HG03521 (cell line): ENCODE measurements around the gene GPR42.
"Not testable (repeated sequence)": the region's sequence is repeated elsewhere in the genome, so short reads cannot be mapped to it uniquely, and the experiment has no call there.

Experiments used
- ATAC-seq: cut with Tn5 transposase; IDR thresholded peaks from one replicate; pipeline ENCODE4 v1.9.1; 2021; ENCODE audit warnings: mild to moderate bottlenecking, moderate library complexity; ENCODE audit not compliant: unreplicated experiment

Gene GPR42

GRCh38 chr19:35346193-35347052, 24.4 kb upstream of the GPR42 start:
- no peak for ATAC-seq

GRCh38 chr19:35347171-35347929, 23.5 kb upstream of the GPR42 start, which contains the start of gene FFAR1:
Gene FFAR1 (plus strand): TSS chr19:35347902. CDS start chr19:35351552, 3,650 bp downstream.
- ATAC-seq: peak; percentile 51

DNA sequence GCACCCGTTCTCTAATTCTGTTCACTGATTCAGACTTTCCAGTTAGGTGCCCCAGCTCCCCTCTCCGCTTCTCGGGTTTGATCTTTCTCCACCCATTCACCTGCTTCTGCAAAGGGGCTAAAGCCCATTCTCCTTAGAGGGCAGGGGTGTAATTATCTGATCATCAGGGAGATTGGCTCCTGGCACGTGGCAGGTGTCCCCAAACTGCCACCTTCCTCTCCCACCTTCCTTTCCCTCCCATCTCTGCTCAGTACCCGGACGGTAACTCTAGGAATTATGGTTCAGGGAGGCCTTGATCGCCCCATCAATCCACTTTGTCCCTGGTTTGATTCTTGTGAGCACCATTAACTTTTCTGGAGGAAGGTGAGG, 23.0 kb upstream of the GPR42 start:
- ATAC-seq: no peak

GRCh38 chr19:35348911-35349611, 21.8 kb upstream of the GPR42 start:
- ATAC-seq: no peak

GRCh38 chr19:35349614-35350521, 21.0 kb upstream of the GPR42 start:
- no peak for ATAC-seq

DNA sequence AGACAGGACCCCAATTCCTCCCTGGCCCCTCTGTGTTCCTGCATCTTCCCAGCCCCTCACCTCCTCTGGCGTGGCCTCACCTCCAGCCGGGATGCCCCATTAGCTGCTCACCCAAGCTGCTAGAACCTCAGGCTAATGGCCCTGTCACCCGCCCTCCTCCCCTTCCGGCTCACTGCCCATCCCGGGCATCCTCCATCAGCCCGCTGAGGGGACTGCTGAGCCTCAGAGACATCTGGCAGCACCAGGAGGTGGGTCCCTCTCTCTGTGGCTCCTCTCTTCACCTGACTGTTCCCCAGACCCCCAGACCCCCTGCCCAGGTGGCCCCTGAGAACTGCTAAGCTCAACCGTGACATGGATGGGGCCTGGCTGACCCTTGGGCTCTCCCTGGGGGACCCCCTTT, 20.3 kb upstream of the GPR42 start:
- no peak for ATAC-seq

DNA sequence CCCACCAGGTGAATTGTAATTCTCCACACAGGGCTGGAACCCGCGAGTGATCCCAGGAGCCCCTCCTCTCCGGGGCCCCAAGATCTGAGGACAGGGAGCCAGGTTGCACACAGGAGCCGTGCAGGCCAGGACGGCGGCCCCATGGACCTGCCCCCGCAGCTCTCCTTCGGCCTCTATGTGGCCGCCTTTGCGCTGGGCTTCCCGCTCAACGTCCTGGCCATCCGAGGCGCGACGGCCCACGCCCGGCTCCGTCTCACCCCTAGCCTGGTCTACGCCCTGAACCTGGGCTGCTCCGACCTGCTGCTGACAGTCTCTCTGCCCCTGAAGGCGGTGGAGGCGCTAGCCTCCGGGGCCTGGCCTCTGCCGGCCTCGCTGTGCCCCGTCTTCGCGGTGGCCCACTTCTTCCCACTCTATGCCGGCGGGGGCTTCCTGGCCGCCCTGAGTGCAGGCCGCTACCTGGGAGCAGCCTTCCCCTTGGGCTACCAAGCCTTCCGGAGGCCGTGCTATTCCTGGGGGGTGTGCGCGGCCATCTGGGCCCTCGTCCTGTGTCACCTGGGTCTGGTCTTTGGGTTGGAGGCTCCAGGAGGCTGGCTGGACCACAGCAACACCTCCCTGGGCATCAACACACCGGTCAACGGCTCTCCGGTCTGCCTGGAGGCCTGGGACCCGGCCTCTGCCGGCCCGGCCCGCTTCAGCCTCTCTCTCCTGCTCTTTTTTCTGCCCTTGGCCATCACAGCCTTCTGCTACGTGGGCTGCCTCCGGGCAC, 19.3 kb upstream of the GPR42 start:
- no peak for ATAC-seq

GRCh38 chr19:35352177-35352447, 18.8 kb upstream of the GPR42 start:
- ATAC-seq: no peak

- ATAC-seq: no peak
These were observed 18.2 kb upstream of the GPR42 start for GRCh38 chr19:35352448-35353304.

DNA sequence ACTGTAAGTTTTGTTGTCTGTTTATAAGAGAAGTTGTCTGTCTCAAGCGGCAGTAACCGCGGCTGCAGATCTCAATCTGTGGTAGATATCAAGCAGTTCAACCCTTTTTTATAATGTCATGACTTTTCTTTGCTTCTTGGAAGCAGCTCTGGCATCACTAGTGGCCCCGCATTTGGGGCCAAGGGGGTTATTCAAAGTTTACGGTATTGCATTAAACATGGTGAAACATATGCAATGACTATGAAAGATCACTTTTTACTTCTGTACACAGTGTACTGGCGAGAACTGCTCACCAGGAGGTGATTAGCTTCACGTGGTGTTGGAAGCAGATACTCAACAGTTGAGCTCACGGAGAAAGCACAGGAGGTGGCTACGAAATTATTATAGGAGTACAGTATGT, 17.2 kb upstream of the GPR42 start:
- ATAC-seq: no peak

DNA sequence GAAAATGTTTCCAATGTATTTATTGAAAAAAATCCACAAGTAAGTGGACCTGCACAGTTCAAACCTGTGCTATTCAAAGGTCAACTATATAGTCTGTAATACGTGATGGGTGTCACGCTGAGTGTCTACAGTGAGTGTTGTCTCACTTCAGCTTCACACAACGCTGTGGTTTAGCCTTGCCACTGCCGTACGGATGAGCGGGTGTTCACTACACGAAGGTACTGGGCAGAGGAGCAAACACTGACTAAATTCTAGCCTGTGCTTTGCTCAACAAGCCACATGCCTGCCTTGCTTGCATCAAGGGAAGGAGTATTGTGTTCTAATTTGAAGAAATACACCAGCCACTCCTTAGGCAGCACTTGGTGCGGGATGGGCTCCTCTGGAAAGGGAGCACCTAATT, 16.0 kb upstream of the GPR42 start:
- ATAC-seq: no peak

GRCh38 chr19:35355791-35356460, 14.9 kb upstream of the GPR42 start:
- ATAC-seq: no peak

- ATAC-seq: no peak
These were observed 12.8 kb upstream of the GPR42 start, which contains the start of gene FFAR3 for GRCh38 chr19:35357867-35358573. Gene FFAR3 (plus strand): TSS chr19:35358460. CDS start chr19:35358891, 431 bp downstream.

DNA sequence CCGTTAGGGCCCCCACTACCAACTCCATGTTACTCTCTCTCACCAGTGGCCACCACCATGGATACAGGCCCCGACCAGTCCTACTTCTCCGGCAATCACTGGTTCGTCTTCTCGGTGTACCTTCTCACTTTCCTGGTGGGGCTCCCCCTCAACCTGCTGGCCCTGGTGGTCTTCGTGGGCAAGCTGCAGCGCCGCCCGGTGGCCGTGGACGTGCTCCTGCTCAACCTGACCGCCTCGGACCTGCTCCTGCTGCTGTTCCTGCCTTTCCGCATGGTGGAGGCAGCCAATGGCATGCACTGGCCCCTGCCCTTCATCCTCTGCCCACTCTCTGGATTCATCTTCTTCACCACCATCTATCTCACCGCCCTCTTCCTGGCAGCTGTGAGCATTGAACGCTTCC, 12.0 kb upstream of the GPR42 start:
- not testable (repeated sequence) for ATAC-seq

DNA sequence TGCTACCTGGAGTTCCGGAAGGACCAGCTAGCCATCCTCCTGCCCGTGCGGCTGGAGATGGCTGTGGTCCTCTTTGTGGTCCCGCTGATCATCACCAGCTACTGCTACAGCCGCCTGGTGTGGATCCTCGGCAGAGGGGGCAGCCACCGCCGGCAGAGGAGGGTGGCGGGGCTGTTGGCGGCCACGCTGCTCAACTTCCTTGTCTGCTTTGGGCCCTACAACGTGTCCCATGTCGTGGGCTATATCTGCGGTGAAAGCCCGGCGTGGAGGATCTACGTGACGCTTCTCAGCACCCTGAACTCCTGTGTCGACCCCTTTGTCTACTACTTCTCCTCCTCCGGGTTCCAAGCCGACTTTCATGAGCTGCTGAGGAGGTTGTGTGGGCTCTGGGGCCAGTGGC, 11.5 kb upstream of the GPR42 start:
- not testable (repeated sequence) for ATAC-seq

DNA sequence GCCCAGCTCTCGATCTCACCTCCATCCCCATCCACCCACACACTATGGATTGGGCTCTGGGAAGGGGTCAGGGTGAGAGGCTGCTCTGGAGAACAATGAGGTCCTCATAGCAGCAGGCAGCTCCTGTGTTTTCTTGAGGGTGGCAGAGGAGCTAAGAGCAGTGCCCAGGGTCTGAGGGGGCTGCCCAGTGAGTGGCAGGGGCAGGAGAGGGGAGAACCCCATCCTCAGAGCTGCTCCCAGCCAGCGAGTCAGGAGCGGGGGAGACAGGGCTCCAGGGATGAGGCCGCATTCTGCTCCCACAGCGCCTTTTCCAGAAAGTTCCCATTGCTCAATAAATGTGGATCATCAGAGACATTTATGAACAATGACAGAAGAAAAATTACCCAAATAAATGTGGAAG, 10.8 kb upstream of the GPR42 start:
- ATAC-seq: not testable (repeated sequence)

DNA sequence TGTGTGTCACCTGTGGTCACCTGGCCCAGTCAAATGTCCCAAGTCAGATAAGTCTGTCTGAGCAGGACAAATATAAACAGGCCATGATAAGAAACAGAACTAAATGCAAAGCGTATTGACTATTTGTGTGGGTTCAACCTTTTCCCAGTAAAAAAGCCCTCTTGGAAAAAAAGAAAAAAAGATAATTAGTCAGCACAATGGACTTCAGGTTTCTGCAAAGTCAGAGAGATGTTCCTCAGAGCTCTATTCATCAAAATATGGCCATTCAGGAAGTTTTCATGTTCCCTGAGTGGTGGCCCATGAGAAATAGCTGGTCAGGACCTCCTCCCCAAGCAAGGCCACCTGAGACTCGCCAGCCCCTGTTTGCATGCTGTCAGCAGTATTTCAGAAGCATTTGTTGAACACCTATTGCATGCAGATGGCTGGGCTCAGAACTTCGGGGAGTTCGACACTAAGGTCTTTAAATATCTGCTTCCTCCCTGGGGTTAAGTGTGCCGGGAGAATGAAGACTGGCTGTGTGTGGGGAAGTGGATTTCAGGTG, 9.9 kb upstream of the GPR42 start:
- ATAC-seq: no peak
